Measurements from ENCODE around the gene WDR45B.

Gene WDR45B

DNA sequence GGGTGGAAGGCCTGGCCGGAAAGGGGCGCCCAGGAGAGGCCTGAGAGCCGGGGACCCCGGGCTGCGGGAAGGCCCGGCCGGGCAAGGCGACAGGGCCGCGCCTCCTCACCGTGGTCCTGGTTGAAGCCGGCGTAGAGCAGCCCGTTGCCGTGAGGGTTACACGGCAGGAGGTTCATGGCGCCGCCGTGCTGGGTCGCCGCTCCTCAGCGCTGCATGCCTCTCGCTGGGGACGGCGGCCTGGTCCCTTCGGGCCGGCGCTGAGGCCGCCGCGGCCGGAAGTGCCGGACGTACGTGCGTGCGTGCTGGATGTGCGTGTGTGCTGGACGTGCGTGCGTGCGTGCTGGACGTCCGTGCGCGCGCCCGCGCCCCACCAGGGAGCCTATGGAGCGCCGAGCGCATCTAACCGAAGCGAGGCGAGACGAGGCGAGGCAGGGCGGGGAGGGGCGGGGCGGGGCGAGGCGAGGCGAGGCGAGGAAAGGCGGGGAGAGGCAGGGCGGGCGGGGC lies at the start of gene WDR45B:
Gene WDR45B, minus strand, starts transcription at position 280 of the 504 bp plus-strand sequence. Its CDS starts 104 bp downstream, at position 176.
- peak; percentile 98 for DNase-seq (ENCODE audit: insufficient read length, low spot score)
- peak; percentile 82 for FAIRE-seq

DNA sequence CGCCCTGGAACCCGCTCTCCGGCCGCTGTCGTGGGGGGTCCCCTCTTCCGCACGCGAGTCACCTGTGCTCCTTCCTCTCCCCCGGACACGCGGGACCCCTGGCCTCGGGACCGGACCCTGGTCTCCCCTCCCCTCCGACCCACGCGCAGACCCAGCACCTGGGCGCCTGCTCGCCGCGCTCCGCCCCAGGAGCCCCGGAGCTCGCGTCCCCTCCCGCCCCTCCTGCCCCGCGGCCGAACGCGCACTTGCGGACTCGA lies 49.5 kb upstream of the WDR45B start:
- no peak for FAIRE-seq

DNA sequence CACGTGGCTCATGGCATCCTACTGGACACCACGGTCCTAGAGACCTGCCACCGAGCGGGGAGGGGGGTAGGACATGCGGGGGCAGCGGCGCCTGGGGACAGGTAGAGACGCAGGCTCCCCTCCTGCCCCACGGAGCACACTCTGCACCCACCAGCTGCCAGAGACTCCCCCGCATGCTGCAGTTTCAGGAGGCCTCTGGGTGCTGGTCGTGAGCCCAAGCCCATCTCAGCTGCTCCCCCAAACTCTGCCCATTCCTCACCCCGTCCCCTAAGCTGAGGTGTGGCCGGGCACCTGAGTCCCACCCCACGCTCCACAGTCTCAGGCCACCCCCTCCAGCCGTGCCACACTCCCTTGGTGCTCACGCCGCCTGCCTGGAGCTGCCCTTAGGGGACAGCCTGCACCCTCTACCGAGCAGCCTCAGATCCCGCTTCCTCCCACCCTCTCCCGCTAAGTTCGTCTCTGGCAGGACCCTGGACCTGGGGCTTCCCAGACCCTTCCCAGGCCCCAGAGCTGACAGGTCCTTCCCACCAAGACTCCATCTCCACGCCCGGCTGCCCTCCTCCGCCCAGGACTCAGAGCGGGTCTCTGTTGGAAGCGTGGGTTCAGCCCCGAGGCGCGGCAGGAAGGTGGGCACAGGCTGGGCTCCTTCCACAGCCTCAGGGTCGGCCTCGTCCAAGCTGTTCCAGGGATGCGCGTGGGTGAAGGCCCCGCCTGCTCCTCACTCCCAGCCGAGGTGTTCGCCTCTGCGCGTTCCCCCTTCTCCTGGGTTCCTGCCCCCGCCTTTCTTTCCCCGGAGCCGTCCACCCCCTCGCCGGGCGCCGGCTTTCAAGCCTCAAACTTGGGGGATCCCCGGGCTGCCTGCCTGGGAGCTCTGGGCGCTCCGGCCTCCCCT lies 48.9 kb upstream of the WDR45B start:
- DNase-seq (ENCODE audit: insufficient read length, low spot score) (no peak), FAIRE-seq (no peak)

More for the DNA sequence above, 49.5 kb upstream of the WDR45B start:
- DNase-seq (ENCODE audit: insufficient read length, low spot score) = no peak

DNA sequence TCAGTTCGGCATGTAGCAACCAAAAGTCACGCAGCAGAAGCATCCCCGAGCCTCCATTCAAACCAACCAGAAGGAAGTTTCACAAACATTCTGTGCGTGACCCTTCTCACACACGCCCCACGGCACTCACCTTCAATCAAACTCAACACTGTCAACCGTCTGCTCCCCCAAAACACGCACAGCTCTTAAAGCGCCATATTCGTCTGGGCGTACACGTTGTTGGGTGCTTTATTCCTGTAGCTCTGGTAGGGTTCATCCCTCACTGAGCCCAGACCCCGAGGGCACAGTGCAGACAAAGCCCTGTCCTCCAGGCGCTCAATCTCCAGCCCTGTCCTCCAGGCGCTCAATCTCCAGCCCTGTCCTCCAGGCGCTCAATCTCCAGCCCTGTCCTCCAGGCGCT lies 48.0 kb upstream of the WDR45B start:
- FAIRE-seq (no peak), DNase-seq (ENCODE audit: insufficient read length, low spot score) (no peak)

DNA sequence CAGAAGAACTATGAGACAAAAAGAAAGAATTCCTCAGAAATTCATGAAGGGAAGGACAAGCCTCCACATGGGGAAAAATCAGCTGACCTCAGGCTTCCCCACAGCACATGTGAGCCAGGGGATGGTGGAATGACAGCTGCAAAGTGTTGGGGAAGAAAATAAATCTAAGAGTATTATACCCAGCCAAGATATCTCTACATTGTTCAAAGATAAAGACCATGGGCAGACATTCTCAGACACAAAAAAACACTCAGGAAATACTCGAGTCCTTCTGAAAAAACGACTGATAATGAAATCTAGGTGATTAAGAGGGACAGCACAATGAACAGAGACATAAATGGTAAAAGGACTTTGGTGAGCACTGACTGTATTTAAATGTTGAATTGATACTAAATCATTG lies 46.4 kb upstream of the WDR45B start:
- no peak for FAIRE-seq
- DNase-seq (ENCODE audit: insufficient read length, low spot score) = no peak

DNA sequence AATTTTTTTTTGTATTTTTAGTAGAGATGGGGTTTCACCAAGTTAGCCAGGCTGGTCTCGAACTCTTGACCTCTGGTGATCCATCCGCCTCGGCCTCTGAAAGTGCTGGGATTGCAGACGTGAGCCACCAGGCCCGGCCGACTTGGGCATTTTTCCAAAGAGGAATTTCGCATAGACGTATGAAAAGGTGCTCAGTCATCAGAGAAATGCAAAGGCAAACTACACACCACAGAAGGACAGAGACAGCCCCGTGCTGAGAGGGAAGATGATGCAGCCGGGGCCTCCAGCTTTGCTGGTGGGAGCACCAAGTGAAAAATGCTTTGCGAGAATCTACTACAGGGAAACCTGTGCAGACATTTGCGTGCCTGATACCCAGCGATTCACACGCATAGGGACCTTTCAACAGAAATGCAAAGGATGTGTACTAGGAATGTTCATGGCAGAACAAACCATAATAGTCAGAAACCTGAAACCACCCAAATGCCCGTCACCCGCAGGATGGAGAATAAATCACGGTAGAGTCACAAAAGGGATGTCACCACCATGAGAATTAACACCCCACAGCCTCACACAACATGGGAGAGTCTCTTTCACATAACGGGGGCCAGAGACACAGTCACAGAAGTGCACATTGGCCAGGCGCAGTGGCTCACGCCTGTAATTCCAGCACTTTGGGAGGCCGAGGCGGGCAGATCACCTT lies 45.1 kb upstream of the WDR45B start:
- FAIRE-seq (no peak), DNase-seq (ENCODE audit: insufficient read length, low spot score) (no peak)

GRCh38 chr17:82692268-82692667 lies 44.0 kb upstream of the WDR45B start:
- DNase-seq (ENCODE audit: insufficient read length, low spot score) (no peak), FAIRE-seq (no peak)

- no peak for FAIRE-seq
- no peak for DNase-seq (ENCODE audit: insufficient read length, low spot score)
Measured at GRCh38 chr17:82691714-82692113, 43.5 kb upstream of the WDR45B start.

GRCh38 chr17:82690786-82691489 lies 42.7 kb upstream of the WDR45B start:
- no peak for DNase-seq (ENCODE audit: insufficient read length, low spot score)
- no peak for FAIRE-seq

DNA sequence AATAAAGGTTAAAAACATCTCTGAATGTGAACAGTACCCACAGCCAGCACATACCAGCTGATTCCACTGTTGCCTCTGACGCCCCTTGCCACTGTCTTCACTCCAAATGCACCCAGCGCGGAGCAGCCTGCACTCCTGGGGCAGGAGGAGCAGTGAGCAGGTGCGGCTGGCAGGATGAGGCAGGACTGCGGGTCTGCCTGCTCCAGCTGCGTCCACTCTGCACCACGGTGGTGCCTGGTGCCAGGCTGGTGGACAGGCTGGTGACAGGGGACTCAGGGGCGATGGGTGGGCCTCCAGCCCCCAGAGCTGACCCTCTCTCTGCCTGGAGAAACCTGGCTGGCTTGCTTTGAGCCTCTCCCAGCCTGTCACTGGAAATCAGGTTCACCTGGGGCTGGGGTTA lies 40.8 kb upstream of the WDR45B start:
- FAIRE-seq (no peak), DNase-seq (ENCODE audit: insufficient read length, low spot score) (no peak)

GRCh38 chr17:82687871-82688270 lies 39.6 kb upstream of the WDR45B start:
- FAIRE-seq (no peak), DNase-seq (ENCODE audit: insufficient read length, low spot score) (no peak)

- DNase-seq (ENCODE audit: insufficient read length, low spot score) (no peak), FAIRE-seq (no peak)
Measured at GRCh38 chr17:82687375-82687861, 39.2 kb upstream of the WDR45B start.

GRCh38 chr17:82686366-82687324 lies 38.4 kb upstream of the WDR45B start:
- DNase-seq (ENCODE audit: insufficient read length, low spot score) = no peak
- no peak for FAIRE-seq

DNA sequence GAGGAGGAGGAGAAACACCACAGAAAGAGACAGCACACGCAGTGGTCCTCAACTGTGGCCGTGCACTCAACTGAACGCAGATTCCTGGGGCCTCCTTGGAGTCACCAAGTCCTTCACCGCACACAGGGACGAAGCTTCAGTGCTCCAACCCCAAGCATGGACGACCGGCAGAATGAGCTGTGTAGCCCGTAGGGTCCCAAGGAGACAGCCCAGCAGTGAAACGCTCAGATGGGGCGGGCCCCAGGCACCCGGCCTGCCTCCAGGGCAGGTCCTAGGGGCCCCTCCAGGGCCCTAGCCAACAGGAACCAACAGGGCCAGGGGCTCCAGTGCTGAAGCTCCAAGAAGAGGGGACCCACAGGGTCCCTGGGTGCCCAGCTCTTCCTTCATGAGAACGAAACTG lies 37.0 kb upstream of the WDR45B start:
- DNase-seq (ENCODE audit: insufficient read length, low spot score) (no peak), FAIRE-seq (no peak)

DNA sequence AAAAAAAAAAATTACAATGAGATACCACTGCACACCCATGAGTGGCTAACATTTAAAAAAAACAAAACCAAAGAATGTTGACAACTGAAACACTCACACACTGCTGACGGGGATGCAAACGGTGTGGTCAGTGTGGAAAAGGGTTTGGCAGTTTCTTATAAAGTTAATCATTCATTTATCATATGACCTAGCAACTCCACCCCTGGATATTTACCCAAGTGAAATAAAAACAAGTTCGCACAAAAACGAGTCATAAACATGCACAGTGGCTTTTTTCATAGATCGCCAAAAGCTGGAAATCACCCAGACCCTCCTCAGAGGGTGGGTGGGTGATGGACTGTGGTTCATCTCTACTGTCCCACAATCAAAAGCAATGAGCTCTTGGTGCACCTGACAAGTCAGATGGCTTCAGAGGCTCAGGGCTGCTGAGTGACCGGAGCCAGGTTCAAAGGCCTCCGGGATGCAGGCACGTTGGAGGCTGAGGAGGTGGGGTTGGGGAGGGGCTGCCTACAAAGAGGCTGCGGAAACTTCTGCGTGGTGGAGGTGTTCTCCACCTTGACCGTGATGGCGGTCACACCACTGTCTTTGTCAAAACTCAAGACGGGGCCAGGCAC lies 36.1 kb upstream of the WDR45B start:
- peak; percentile 46 for DNase-seq (ENCODE audit: insufficient read length, low spot score)
- FAIRE-seq = no peak

DNA sequence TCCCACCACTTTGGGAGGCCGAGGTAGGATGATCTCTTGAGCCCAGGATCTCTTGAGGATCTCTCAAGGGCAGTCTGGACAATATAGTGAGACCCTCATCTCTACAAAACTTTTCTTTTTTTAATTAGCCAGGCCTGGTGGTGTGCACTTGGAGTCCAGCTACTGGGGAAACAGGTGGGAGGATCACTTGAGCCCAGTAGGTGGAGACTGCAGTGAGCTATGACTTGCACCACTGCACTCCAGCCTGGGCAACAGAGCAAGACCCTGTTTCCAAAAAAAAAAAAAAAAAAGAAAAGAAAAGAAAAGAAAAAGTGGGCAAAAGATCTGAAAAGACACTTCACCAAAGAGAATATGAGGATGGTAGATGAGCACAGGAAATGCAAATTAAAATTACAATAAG lies 35.3 kb upstream of the WDR45B start:
- DNase-seq (ENCODE audit: insufficient read length, low spot score) = no peak
- no peak for FAIRE-seq

DNA sequence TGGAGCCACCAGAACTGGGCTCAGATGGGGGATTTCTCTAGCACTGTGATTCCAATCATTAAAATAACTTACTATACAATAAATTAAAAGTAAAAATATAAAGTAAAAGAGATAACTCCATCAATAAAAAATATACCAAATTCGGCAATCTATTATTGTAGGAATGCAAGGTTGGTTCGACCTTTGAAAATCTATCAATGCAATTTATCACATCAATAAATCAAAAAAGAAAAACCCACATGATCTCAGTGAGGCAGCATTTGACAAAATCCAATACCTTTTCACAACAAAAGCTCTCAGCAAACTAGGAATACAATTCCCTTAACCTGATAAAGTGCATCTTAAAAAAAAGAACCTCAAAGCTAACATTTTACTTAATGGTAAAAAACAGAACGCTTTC lies 33.3 kb upstream of the WDR45B start:
- FAIRE-seq (no peak), DNase-seq (ENCODE audit: insufficient read length, low spot score) (no peak)

GRCh38 chr17:82679586-82680465 lies 31.6 kb upstream of the WDR45B start:
- DNase-seq (ENCODE audit: insufficient read length, low spot score) (no peak), FAIRE-seq (no peak)
